Measurements from ENCODE around the gene EPHA8. TPM values are rescaled to one million over a fixed set of nuclear protein-coding genes. Genes with fewer than 3 reads are reported as not detected.

The EPHA8 gene
- total and polyA plus RNA-seq, 2 of the 13 experiments (the other 11 are each of a cell fraction or from before 2014, with no cell fraction given): not detected

- peaks cover 13% of the 10 kb centered on the region for H3K4me1 ChIP-seq (ENCODE audit: insufficient read depth, low read length)
- H3K4me3 ChIP-seq (replicated peaks in 1 of 3; ENCODE audit: insufficient read depth in 1 of 3, low read depth in 2 of 3, low read length in 3 of 3): no peak overlapping the region
- no peaks in the 10 kb centered on the region for H3K79me2 ChIP-seq (ENCODE audit: insufficient read depth, low read length)
- H3K4me2 ChIP-seq (ENCODE audit: low read depth, low read length): no peak overlapping the region
- H4K20me1 ChIP-seq (ENCODE audit: insufficient read depth, low read length): no peaks in the 10 kb centered on the region
- ATAC-seq: no peak
- POLR2A ChIA-PET: no interaction called here
- no peak overlapping the region for H3K27ac ChIP-seq (ENCODE audit: extremely low read length, insufficient read depth, low read length)
- intact Hi-C loops (cut with micrococcal nuclease; ENCODE audit: unreplicated experiment) (no loop called here), in situ Hi-C loops (cut with HindIII; ENCODE audit: extremely low pct_ligation_motif_present, low pct_unique_long_range_greater_than_20kb) (no loop called here)
- DNase-seq (ENCODE audit: low spot score): no peak
- BruUV-seq (replicated peaks): no TSS peak
- H3K9me3 ChIP-seq (ENCODE audit: low read length): no peaks in the 10 kb centered on the region
- H3K27me3 ChIP-seq (ENCODE audit: control insufficient read depth in 1 of 2, insufficient read depth in 2 of 2, low read length in 2 of 2): peaks cover 9 to 42% of the 10 kb centered on the region in 2 experiments
- H3K36me3 ChIP-seq (replicated peaks in 1 of 2; ENCODE audit: control insufficient read depth in 1 of 2, insufficient read depth in 2 of 2, low read length in 2 of 2): no peaks in the 10 kb centered on the region
- no peak overlapping the region for H2AFZ ChIP-seq (ENCODE audit: low read length)
- no peak for FAIRE-seq
- CTCF ChIA-PET (ENCODE audit: low intra/inter-chr PET ratio, low total read pairs): no interaction called here
- 57% methylated on average over 9 of the region's 12 CpGs for WGBS (ENCODE audit: low lambda C conversion rate)
- no peak overlapping the region for H3K9ac ChIP-seq (ENCODE audit: insufficient read depth, low read depth, low read length)
- TF ChIP-seq GATAD1 (CRISPR knock-in tag; IDR thresholded peaks at IDR 0.05) (no peak), ZNF556 (CRISPR knock-in tag; IDR thresholded peaks at IDR 0.05; ENCODE audit: borderline replicate concordance) (no peak), ZNF230 (CRISPR knock-in tag; IDR thresholded peaks at IDR 0.05) (no peak), ZSCAN12 (CRISPR knock-in tag; IDR thresholded peaks at IDR 0.05) (no peak), ZBTB21 (CRISPR knock-in tag; IDR thresholded peaks at IDR 0.05) (no peak), YY1 (IDR thresholded peaks at IDR 0.05; ENCODE audit: insufficient read depth, insufficient replicate concordance, low read depth, low read length) (no peak), ZNF615 (CRISPR knock-in tag; IDR thresholded peaks at IDR 0.05; ENCODE audit: borderline replicate concordance) (no peak), ZNF234 (CRISPR knock-in tag; conservative IDR thresholded peaks at IDR 0.05) (no peak), ZFAT (CRISPR knock-in tag; conservative IDR thresholded peaks at IDR 0.05) (no peak), MNT (IDR thresholded peaks at IDR 0.05) (no peak), IKZF4 (CRISPR knock-in tag; IDR thresholded peaks at IDR 0.05; ENCODE audit: borderline replicate concordance, low read depth, not compliant biosample characterization) (no peak), THAP7 (CRISPR knock-in tag; IDR thresholded peaks at IDR 0.05) (no peak), SNAPC4 (CRISPR knock-in tag; IDR thresholded peaks at IDR 0.05) (no peak), AFF4 (CRISPR knock-in tag; IDR thresholded peaks at IDR 0.05) (no peak)
Measured at GRCh38 chr1:22544606-22545005, 18.7 kb upstream of the EPHA8 start.
